Measurements from ENCODE around the gene FAM193B. TPM values are rescaled to one million over a fixed set of nuclear protein-coding genes. Genes with fewer than 3 reads are reported as not detected.
A peak's percentile ranks its signal among the peaks of the same experiment; 100 is the strongest.

The FAM193B gene
- total and polyA plus RNA-seq, 9 of the 15 experiments (the other 6 are each of a cell fraction or from before 2014, with no cell fraction given) = 4.4 to 76.4 (median 37.3) TPM

GRCh38 chr5:177595026-177595585 is 40.7 kb upstream of the FAM193B start:
- DNase-seq (ENCODE audit: extremely low read depth in 1 of 4, low spot score in 3 of 4) (no peak), FAIRE-seq (no peak), ATAC-seq (no peak)
- ChIA-PET POLR2A (interaction anchor here (1.1 kb wide), 1 partner anchor 50 kb away, joined by 3 read pairs; no protein-coding TSS in a partner anchor), CTCF (ENCODE audit: low intra/inter-chr PET ratio) (no interaction called here)
- BruUV-seq (replicated peaks) = no TSS peak
- Histone ChIP-seq H3K9me3 (replicated peaks; ENCODE audit: control insufficient read depth, insufficient read depth, low read depth, low read length) (no peaks in the 10 kb centered on the region), H3K27me3 (ENCODE audit: control insufficient read depth in 2 of 2, insufficient read depth in 2 of 2, low read length in 2 of 2) (no peaks in the 10 kb centered on the region), H4K20me1 (replicated peaks; ENCODE audit: control insufficient read depth, insufficient read depth, low read length) (peaks cover 7% of the 10 kb centered on the region), H3K4me3 (no peak overlapping the region), H3K27ac (ENCODE audit: extremely low read depth, low read depth, low read length) (no peak overlapping the region), H3K9me1 (ENCODE audit: control insufficient read depth, insufficient read depth, low read length) (no peaks in the 10 kb centered on the region), H3K79me2 (ENCODE audit: control insufficient read depth, insufficient read depth, low read length) (peaks cover 25% of the 10 kb centered on the region), H3K4me2 (ENCODE audit: insufficient read depth, low read length) (no peak overlapping the region), H2AFZ (ENCODE audit: low read depth, low read length) (no peak overlapping the region), H3K9ac (ENCODE audit: insufficient read depth in 1 of 2, low read depth in 2 of 2, low read length in 2 of 2) (peak overlapping the region in 1 of 2 experiments; percentile 33; a peak in 1 of 4 replicates), H3K4me1 (replicated peaks in 1 of 2; ENCODE audit: control insufficient read depth in 2 of 2, insufficient read depth in 2 of 2, low read length in 2 of 2) (peaks cover 9 to 23% of the 10 kb centered on the region in 2 experiments; a peak in 4 of 5 replicates), H3K36me3 (ENCODE audit: control insufficient read depth, insufficient read depth, low read length) (peaks cover 39% of the 10 kb centered on the region)
- in situ Hi-C loops (cut with MboI) (no loop called here), intact Hi-C loops (cut with micrococcal nuclease) (no loop called here)
- 94% methylated on average over 7 of the region's 8 CpGs for WGBS (ENCODE audit: insufficient coverage, low coverage, missing lambda C conversion rate)
- TF ChIP-seq RBM14 (IDR thresholded peaks at IDR 0.05; ENCODE audit: borderline replicate concordance, insufficient read depth, low read depth, low read length) (no peak), GABPA (tag; conservative IDR thresholded peaks at IDR 0.05; ENCODE audit: low read depth) (no peak), RBFOX2 (IDR thresholded peaks at IDR 0.05; ENCODE audit: low read depth, low read length) (peak; percentile 46), TAF7 (tag; IDR thresholded peaks at IDR 0.05) (no peak)

DNA sequence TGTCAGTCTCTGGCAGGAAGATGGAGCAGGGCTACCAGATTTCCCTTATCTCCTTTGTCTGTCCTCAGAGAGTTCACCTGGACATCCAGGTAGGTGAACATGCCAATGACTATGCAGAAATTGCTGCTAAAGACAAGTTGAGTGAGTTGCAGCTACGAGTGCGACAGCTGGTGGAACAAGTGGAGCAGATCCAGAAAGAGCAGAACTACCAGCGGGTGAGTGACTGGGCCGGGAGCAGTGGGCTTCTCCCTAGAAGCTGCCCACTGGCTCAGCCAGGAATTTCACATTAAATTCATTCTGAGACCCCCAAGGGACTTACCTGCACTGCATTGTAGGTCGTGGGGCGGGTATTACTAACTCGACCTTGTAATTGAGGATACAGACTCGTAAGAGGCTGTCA is 39.7 kb upstream of the FAM193B start:
- Histone ChIP-seq H3K9me3 (replicated peaks; ENCODE audit: control insufficient read depth, insufficient read depth, low read depth, low read length) (no peaks in the 10 kb centered on the region), H3K36me3 (ENCODE audit: control insufficient read depth, insufficient read depth, low read length) (peaks cover 39% of the 10 kb centered on the region), H3K4me2 (ENCODE audit: insufficient read depth, low read length) (no peak overlapping the region), H3K9me1 (ENCODE audit: control insufficient read depth, insufficient read depth, low read length) (no peaks in the 10 kb centered on the region), H3K4me1 (replicated peaks in 1 of 2; ENCODE audit: control insufficient read depth in 2 of 2, insufficient read depth in 2 of 2, low read length in 2 of 2) (peaks cover 9 to 16% of the 10 kb centered on the region in 2 experiments; a peak in 4 of 5 replicates), H3K79me2 (ENCODE audit: control insufficient read depth, insufficient read depth, low read length) (peaks cover 25% of the 10 kb centered on the region), H3K27ac (ENCODE audit: extremely low read depth, low read depth, low read length) (no peak overlapping the region), H4K20me1 (replicated peaks; ENCODE audit: control insufficient read depth, insufficient read depth, low read length) (peaks cover 7% of the 10 kb centered on the region), H3K4me3 (no peak overlapping the region), H2AFZ (ENCODE audit: low read depth, low read length) (no peak overlapping the region), H3K27me3 (ENCODE audit: control insufficient read depth in 2 of 2, insufficient read depth in 2 of 2, low read length in 2 of 2) (no peaks in the 10 kb centered on the region), H3K9ac (ENCODE audit: insufficient read depth in 1 of 2, low read depth in 2 of 2, low read length in 2 of 2) (peak overlapping the region in 1 of 2 experiments; percentile 15; a peak in 1 of 4 replicates)
- FAIRE-seq (no peak), ATAC-seq (no peak), DNase-seq (ENCODE audit: extremely low read depth in 1 of 4, low spot score in 3 of 4) (no peak)
- ChIA-PET POLR2A (interaction anchor here (1.1 kb wide), 1 partner anchor 17 kb away, joined by 3 read pairs; no protein-coding TSS in a partner anchor), CTCF (ENCODE audit: low intra/inter-chr PET ratio) (interaction anchor here (0.6 kb wide), 1 partner anchor 15 kb away, joined by 4 read pairs; no protein-coding TSS in a partner anchor)
- 94% methylated on average over 8 of the region's 8 CpGs for WGBS (ENCODE audit: insufficient coverage, low coverage, missing lambda C conversion rate)
- intact Hi-C loops (cut with micrococcal nuclease) (no loop called here), in situ Hi-C loops (cut with MboI) (no loop called here)
- BruUV-seq (replicated peaks) = no TSS peak
- no peak for TF ChIP-seq COPS2 (conservative IDR thresholded peaks at IDR 0.05)
- no peak for TF ChIP-seq ZBED1 (IDR thresholded peaks at IDR 0.05)
- TF ChIP-seq TRIM24 (IDR thresholded peaks at IDR 0.05) = no peak
- no peak for TF ChIP-seq WHSC1 (IDR thresholded peaks at IDR 0.05; ENCODE audit: low read length)
- TF ChIP-seq JUND (IDR thresholded peaks at IDR 0.05; ENCODE audit: borderline replicate concordance, low read depth, low read length) = no peak
- TF ChIP-seq JUND (tag; IDR thresholded peaks at IDR 0.05; ENCODE audit: borderline replicate concordance, low read depth, low read length) = no peak
- TF ChIP-seq FOXA3 (CRISPR knock-in tag; conservative IDR thresholded peaks at IDR 0.05 in 1 of 2, IDR thresholded peaks at IDR 0.05 in 1 of 2) = no peak
- TF ChIP-seq SREBF2 (CRISPR knock-in tag; IDR thresholded peaks at IDR 0.05) = no peak
- no peak for TF ChIP-seq TCF7L2 (IDR thresholded peaks at IDR 0.05; ENCODE audit: low read depth, low read length)
- TF ChIP-seq ZNF41 (CRISPR knock-in tag; conservative IDR thresholded peaks at IDR 0.05) = no peak
- no peak for TF ChIP-seq CREBBP (IDR thresholded peaks at IDR 0.05; ENCODE audit: low read depth, low read length)
- TF ChIP-seq ZNF584 (CRISPR knock-in tag; IDR thresholded peaks at IDR 0.05; ENCODE audit: low read depth) = no peak
- TF ChIP-seq, protein P1, sequence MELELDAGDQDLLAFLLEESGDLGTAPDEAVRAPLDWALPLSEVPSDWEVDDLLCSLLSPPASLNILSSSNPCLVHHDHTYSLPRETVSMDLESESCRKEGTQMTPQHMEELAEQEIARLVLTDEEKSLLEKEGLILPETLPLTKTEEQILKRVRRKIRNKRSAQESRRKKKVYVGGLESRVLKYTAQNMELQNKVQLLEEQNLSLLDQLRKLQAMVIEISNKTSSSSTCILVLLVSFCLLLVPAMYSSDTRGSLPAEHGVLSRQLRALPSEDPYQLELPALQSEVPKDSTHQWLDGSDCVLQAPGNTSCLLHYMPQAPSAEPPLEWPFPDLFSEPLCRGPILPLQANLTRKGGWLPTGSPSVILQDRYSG (tag; conservative IDR thresholded peaks at IDR 0.05; ENCODE audit: low read depth) = no peak

All from K562 (cell line).